Common myeloid progenitor, CD34-positive (primary cell): Measurements from ENCODE around the gene IDI2.

Experiments
- CTCF ChIA-PET: fragments of 350-600 bp; sonication (Branson Sonifier 250); formaldehyde crosslinking; loops from one replicate; lab custom pipeline; 2021; ENCODE audit warnings: antibody characterized with exemption; lab: Charles Lee
- POLR2A ChIA-PET: fragments of 350-600 bp; sonication (Branson Sonifier 250); formaldehyde crosslinking; loops from one replicate; lab custom pipeline; 2021; ENCODE audit warnings: antibody characterized with exemption; lab: Charles Lee
- DNase-seq, 3 donors: peaks; one replicate each; pipeline versions ENCODE4 v3.0.0 to v3.0.0-alpha.2; 2013
- H3K27ac ChIP-seq, 2 experiments: 1 replicate in 1 of 2; 2 replicates in 1 of 2; pipeline ENCODE4 v1.7.0; 2013; ENCODE audit warnings: inconsistent platforms in 2 of 2, low read length in 2 of 2, mild to moderate bottlenecking in 2 of 2, low read depth in 1 of 2, moderate library complexity in 1 of 2; ENCODE audit not compliant: severe bottlenecking in 2 of 2, insufficient read depth in 1 of 2, poor library complexity in 1 of 2
- H3K27me3 ChIP-seq, 5 experiments: replicated peaks in 2 of 5; 1 replicate in 3 of 5; 2 replicates in 2 of 5; pipeline versions ENCODE4 v1.6.1 to v1.7.0; 2013; ENCODE audit warnings: low read length in 4 of 5, mild to moderate bottlenecking in 2 of 5, moderate library complexity in 2 of 5, inconsistent platforms in 1 of 5; ENCODE audit not compliant: insufficient read depth in 5 of 5, control insufficient read depth in 4 of 5
- H3K36me3 ChIP-seq, 4 experiments: 1 replicate in 2 of 4; 2 replicates in 2 of 4; pipeline versions ENCODE4 v1.6.1 to v1.7.0; 2013; ENCODE audit warnings: low read length in 3 of 4, control low read depth in 1 of 4, mild to moderate bottlenecking in 1 of 4; ENCODE audit not compliant: control insufficient read depth in 4 of 4, insufficient read depth in 4 of 4
- H3K4me1 ChIP-seq, 4 experiments: 1 replicate in 3 of 4; 2 replicates in 1 of 4; pipeline versions ENCODE4 v1.6.1 to v1.7.1; 2013; ENCODE audit warnings: low read length in 3 of 4, mild to moderate bottlenecking in 3 of 4, control low read depth in 1 of 4, inconsistent platforms in 1 of 4, moderate library complexity in 1 of 4; ENCODE audit not compliant: control insufficient read depth in 4 of 4, insufficient read depth in 4 of 4; ENCODE audit errors: control extremely low read depth in 1 of 4
- H3K4me3 ChIP-seq, 7 experiments: 1 replicate in 4 of 7; 2 replicates in 3 of 7; pipeline versions ENCODE4 v1.5.1 to v1.7.0; 2013; ENCODE audit warnings: mild to moderate bottlenecking in 7 of 7, low read length in 6 of 7, moderate library complexity in 6 of 7, inconsistent platforms in 2 of 7, low read depth in 2 of 7, control low read depth in 1 of 7; ENCODE audit not compliant: insufficient read depth in 4 of 7, control insufficient read depth in 1 of 7; ENCODE audit errors: extremely low read depth in 1 of 7
- H3K9me3 ChIP-seq, 5 experiments: 1 replicate in 4 of 5; 2 replicates in 1 of 5; pipeline versions ENCODE4 v1.6.1 to v1.7.1; 2013; ENCODE audit warnings: low read length in 4 of 5, mild to moderate bottlenecking in 2 of 5, inconsistent platforms in 1 of 5, low read depth in 1 of 5, moderate library complexity in 1 of 5; ENCODE audit not compliant: control insufficient read depth in 4 of 5, insufficient read depth in 2 of 5; ENCODE audit errors: control extremely low read depth in 1 of 5
- WGBS: methylation state at CpG from one replicate; pipeline ENCODE4 v1.1.5; 2013; ENCODE audit not compliant: insufficient coverage; 5-methylcytosine and 5-hydroxymethylcytosine counted together

The IDI2 gene

DNA sequence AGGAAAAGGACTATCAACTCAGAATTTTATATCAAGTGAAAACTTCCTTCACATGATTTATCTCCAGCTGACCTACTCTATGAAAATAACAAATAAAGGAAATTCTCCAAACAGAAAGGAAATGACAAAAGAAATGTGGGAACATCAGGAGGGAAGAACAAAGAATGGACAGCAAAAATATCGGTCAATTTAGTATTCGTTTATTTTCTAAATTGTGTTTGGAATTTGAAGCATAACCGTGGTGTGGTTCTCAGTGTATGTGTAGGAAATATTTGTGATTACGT, 39.2 kb upstream of the IDI2 start:
- 99% methylated on average over 4 of the region's 4 CpGs for WGBS
- Histone ChIP-seq H3K27ac (no peak overlapping the region), H3K9me3 (no peaks in the 10 kb centered on the region), H3K4me3 (no peak overlapping the region), H3K36me3 (peaks cover 4 to 14% (median 9%) of the 10 kb centered on the region in 4 experiments), H3K4me1 (peaks cover 8 to 26% (median 14%) of the 10 kb centered on the region in 4 experiments), H3K27me3 (no peaks in the 10 kb centered on the region)
- ChIA-PET CTCF (no interaction called here), POLR2A (no interaction called here)
- DNase-seq, result no peak

DNA sequence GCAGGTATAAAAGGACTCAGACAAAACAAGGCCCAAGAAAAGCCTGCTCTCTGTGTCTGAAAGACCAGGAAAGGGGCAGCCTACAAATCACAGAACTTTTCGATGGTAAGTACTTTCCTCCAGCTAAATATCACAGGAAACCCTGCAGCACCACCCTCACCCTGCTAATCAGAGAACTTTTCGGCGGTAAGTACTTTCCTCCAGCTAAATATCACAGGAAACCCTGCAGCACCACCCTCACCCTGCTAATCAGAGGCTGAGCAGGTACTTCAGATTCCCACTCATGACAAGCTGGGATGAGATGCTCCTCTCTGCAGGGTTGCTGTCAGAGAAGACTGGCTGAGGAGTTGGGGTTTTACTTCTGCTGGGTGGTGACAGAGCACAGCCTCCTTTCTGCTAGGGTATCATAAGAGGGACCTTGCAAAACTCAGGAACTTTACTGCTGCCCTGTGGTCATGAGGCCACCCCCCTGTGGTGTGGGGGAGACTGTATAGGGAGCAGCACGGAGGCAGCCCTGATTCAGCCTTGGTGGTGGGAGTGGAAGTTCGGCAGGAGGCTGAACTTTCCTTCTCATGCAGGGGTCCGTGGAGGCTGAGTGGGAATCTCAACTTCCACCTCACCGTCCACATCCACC, 37.7 kb upstream of the IDI2 start:
- H3K9me3 ChIP-seq, result no peaks in the 10 kb centered on the region
- CTCF ChIA-PET, result interaction anchor here (0.6 to 0.7 kb wide), 2 partner anchors 15 to 20 kb away, joined by 3 read pairs; no protein-coding TSS in a partner anchor
- no peak for DNase-seq
- no peaks in the 10 kb centered on the region for H3K27me3 ChIP-seq
- H3K27ac ChIP-seq, result no peak overlapping the region
- H3K4me3 ChIP-seq, result no peak overlapping the region
- 61% methylated on average over 3 of the region's 7 CpGs for WGBS
- peaks cover 8 to 20% (median 11%) of the 10 kb centered on the region in 4 experiments for H3K4me1 ChIP-seq
- POLR2A ChIA-PET, result no interaction called here
- peaks cover 6 to 14% (median 10%) of the 10 kb centered on the region in 4 experiments for H3K36me3 ChIP-seq

GRCh38 chr10:1061930-1062774, 36.5 kb upstream of the IDI2 start:
- DNase-seq, result no peak
- Histone ChIP-seq H3K27me3 (no peaks in the 10 kb centered on the region), H3K9me3 (no peaks in the 10 kb centered on the region), H3K36me3 (peaks cover 6 to 14% (median 10%) of the 10 kb centered on the region in 4 experiments), H3K4me1 (peaks cover 13 to 28% (median 21%) of the 10 kb centered on the region in 4 experiments), H3K27ac (no peak overlapping the region), H3K4me3 (no peak overlapping the region)
- ChIA-PET CTCF (interaction anchor here (0.6 to 0.9 kb wide), 3 partner anchors 12 to 24 kb away, joined by 3 to 5 read pairs (median 4); no protein-coding TSS in a partner anchor), POLR2A (no interaction called here)
- WGBS, result 98% methylated on average over 5 of the region's 7 CpGs

DNA sequence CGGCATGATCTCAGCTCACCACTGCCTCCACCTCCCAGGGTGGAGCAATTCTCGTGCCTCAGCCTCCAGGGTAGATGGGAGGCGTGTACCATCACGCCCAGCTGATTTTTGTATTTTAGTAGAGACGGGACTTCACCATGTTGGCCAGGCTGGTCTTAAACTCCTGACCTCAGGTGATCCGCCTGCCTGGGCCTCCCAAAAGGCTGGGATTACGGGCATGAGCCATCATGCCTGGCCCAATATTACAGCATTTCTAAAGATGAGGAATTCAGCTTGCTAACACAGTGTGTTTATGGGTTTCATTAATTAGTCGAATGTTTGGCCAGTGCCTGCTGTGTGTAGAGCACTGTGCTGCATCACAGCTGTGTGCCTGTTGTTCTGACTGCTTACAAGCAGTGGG, 34.2 kb upstream of the IDI2 start:
- ChIA-PET CTCF (interaction anchor here (1.3 to 1.6 kb wide), 2 partner anchors 9 to 14 kb away, joined by 3 read pairs; no protein-coding TSS in a partner anchor), POLR2A (interaction anchor here (1.5 kb wide), 1 partner anchor 11 kb away, joined by 6 read pairs; the partner anchor contains the start of gene IDI1)
- 94% methylated on average over 6 of the region's 8 CpGs for WGBS
- no peaks in the 10 kb centered on the region for H3K27me3 ChIP-seq
- peaks cover 6 to 14% (median 10%) of the 10 kb centered on the region in 4 experiments for H3K36me3 ChIP-seq
- no peaks in the 10 kb centered on the region for H3K9me3 ChIP-seq
- no peak overlapping the region for H3K27ac ChIP-seq
- DNase-seq, result no peak
- H3K4me1 ChIP-seq, result peaks cover 18 to 36% (median 28%) of the 10 kb centered on the region in 4 experiments
- H3K4me3 ChIP-seq, result no peak overlapping the region

DNA sequence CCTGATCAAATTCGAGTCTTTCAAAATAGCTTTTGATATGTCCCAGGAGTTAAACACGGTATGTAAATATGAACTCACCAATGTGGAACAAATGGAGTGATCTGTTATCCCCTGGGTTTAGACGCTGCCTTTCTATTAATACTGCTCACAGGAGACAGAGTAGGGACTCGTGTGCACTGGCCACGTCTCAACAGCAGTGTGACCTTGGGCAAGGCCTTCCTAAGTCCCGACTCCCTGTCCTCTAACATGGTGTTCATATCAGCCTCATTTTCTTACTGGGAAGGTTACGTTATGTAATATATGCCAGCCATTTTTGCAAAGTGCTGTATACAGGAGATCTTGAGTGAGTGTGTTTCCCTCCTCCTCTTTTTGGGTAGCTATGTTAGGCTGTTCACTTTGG, 32.4 kb upstream of the IDI2 start:
- peak overlapping the region in 1 of 2 experiments; percentile 94 for H3K27ac ChIP-seq
- no peaks in the 10 kb centered on the region for H3K27me3 ChIP-seq
- peak overlapping the region in 4 of 7 experiments; percentile 94 to 100 (median 94) for H3K4me3 ChIP-seq
- DNase-seq, result no peak
- ChIA-PET CTCF (interaction anchor here (0.9 to 1.8 kb wide), 2 partner anchors 14 to 15 kb away, joined by 3 to 7 read pairs; no protein-coding TSS in a partner anchor), POLR2A (interaction anchor here (0.5 to 1.6 kb wide), 3 partner anchors 9 to 12 kb away, joined by 3 to 8 read pairs (median 3); partner anchors contain the start of gene IDI1)
- H3K9me3 ChIP-seq, result no peaks in the 10 kb centered on the region
- 78% methylated on average over 6 of the region's 7 CpGs for WGBS
- peaks cover 6 to 16% (median 9%) of the 10 kb centered on the region in 4 experiments for H3K36me3 ChIP-seq
- peaks cover 21 to 45% (median 35%) of the 10 kb centered on the region in 4 experiments for H3K4me1 ChIP-seq

GRCh38 chr10:1057106-1057657, 31.5 kb upstream of the IDI2 start:
- ChIA-PET CTCF (interaction anchor here (0.9 to 1.8 kb wide), 2 partner anchors 13 to 15 kb away, joined by 3 to 7 read pairs; no protein-coding TSS in a partner anchor), POLR2A (interaction anchor here (0.5 to 2.3 kb wide), 4 partner anchors 8 to 13 kb away, joined by 3 to 9 read pairs (median 6); partner anchors contain the start of gene IDI1)
- Histone ChIP-seq H3K27me3 (no peaks in the 10 kb centered on the region), H3K4me3 (peak overlapping the region; percentile 90 to 100 (median 95)), H3K9me3 (no peaks in the 10 kb centered on the region), H3K27ac (peak overlapping the region; percentile 93 to 94), H3K4me1 (peaks cover 18 to 45% (median 33%) of the 10 kb centered on the region in 4 experiments), H3K36me3 (peaks cover 6 to 24% (median 12%) of the 10 kb centered on the region in 4 experiments)
- peak; percentile 76 to 86 (median 80) for DNase-seq
- 0% methylated on average over 12 of the region's 26 CpGs for WGBS
